D721Med (cell line): ENCODE results near the gene MBNL2.

Experiments
- DNase-seq: peaks from one replicate; pipeline ENCODE4 v3.0.0; 2011; ENCODE audit warnings: low spot score; ENCODE audit not compliant: insufficient read length
- FAIRE-seq: peaks from 2 replicates; lab custom pipeline; 2011; peaks lifted over from hg19 to GRCh38; lab: Jason Lieb, UNC
- CTCF ChIP-seq: IDR thresholded peaks from 2 replicates; pipeline ENCODE4 v1.5.1; 2012; ENCODE audit warnings: mild to moderate bottlenecking, control low read depth; ENCODE audit not compliant: insufficient read depth; ENCODE audit errors: missing control alignments

The MBNL2 gene

GRCh38 chr13:97243915-97244781 lies 22.0 kb downstream of the MBNL2 start:
- FAIRE-seq (no peak), DNase-seq (no peak)
- no peak for TF ChIP-seq CTCF

DNA sequence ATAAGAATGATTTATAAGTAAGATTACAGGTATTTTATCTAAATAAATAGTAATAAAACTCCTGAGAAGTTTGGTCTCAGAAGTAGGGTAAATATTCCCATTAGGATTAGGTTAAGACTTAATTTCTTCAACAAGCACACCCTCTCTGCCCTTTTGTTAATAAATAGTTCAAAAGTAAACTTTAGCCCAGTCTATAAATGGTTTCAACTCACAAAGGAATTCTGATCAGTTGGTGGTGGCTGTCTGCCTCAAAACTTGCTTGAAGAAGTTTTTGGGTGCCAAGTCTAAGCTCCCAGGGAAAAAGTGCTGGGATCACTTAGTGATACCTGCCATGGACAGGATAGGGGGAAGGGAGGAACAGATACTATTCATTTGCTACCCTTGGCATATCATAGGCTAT lies 22.9 kb downstream of the MBNL2 start:
- DNase-seq (no peak), FAIRE-seq (no peak)
- TF ChIP-seq CTCF: no peak

DNA sequence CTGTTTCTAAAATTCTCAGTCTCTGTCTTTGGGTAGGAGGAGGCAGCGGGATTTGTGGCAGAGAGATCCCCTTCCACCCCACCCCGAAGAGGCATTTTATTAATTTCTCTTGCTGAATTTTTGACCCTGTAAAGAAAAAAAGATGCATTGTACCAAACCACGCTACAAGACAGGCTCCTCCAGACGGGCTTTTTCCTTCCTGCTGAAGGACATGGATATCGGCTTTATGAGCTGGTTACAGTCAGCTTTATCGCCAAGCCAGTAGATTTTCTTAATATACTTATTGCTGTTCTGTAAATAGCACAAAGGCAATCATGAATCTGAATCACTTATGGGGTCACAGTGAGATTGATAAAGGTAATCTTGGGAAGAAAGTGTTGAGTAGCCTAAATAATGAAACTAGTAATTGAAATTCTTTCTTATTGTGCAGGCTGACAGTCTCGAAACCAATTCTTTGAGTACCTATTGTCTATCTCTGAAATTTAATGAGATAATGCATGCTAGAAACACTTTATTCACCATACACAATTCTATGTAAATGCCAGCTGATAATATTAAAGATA lies 24.5 kb downstream of the MBNL2 start:
- no peak for DNase-seq
- no peak for FAIRE-seq
- no peak for TF ChIP-seq CTCF

DNA sequence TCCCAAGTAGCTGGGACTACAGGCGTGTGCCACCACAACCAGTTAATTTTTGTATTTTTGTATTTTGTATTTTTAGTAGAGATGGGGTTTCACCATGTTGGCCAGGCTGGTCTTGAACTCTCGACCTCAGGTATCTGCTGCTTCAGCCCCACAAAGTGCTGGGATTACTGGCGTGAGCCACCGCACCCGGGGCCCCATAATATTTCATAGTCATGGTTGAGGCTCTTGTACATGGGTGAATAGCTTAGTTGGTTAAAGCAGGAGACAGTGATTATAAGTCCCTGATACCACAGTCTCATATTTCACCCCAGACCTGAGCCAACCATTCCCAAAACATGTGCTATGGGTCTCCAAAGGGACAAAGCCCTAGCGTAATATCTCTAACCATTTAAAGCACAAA lies 26.1 kb downstream of the MBNL2 start:
- FAIRE-seq (no peak), DNase-seq (no peak)
- no peak for TF ChIP-seq CTCF

GRCh38 chr13:97249093-97249795 lies 27.1 kb downstream of the MBNL2 start:
- FAIRE-seq (no peak), DNase-seq (no peak)
- no peak for TF ChIP-seq CTCF

GRCh38 chr13:97249796-97250495 lies 27.8 kb downstream of the MBNL2 start:
- no peak for TF ChIP-seq CTCF
- FAIRE-seq: no peak
- DNase-seq: no peak
